ENCODE measurements around the gene FLNA. TPM values are rescaled to one million over a fixed set of nuclear protein-coding genes. Genes with fewer than 3 reads are reported as not detected.

The FLNA gene
- total and polyA plus RNA-seq, 2 of the 13 experiments (the other 11 are each of a cell fraction or from before 2014, with no cell fraction given), result 83.4 to 174 TPM

GRCh38 chrX:154349979-154350378 lies 24.5 kb downstream of the FLNA start:
- Histone ChIP-seq H3K27ac (ENCODE audit: extremely low read length, insufficient read depth, low read length) (no peak overlapping the region), H3K9me3 (ENCODE audit: low read length) (no peaks in the 10 kb centered on the region), H3K4me1 (ENCODE audit: insufficient read depth, low read length) (peaks cover 5% of the 10 kb centered on the region; the same call in 1 of the 2 replicates), H3K4me2 (ENCODE audit: low read depth, low read length) (no peak overlapping the region), H3K4me3 (replicated peaks in 1 of 3; ENCODE audit: insufficient read depth in 1 of 3, low read depth in 2 of 3, low read length in 3 of 3) (no peak overlapping the region), H3K79me2 (ENCODE audit: insufficient read depth, low read length) (no peaks in the 10 kb centered on the region), H3K9ac (ENCODE audit: insufficient read depth, low read depth, low read length) (no peak overlapping the region), H2AFZ (ENCODE audit: low read length) (no peak overlapping the region), H4K20me1 (ENCODE audit: insufficient read depth, low read length) (no peaks in the 10 kb centered on the region), H3K27me3 (ENCODE audit: control insufficient read depth in 1 of 2, insufficient read depth in 2 of 2, low read length in 2 of 2) (no peaks in the 10 kb centered on the region), H3K36me3 (replicated peaks in 1 of 2; ENCODE audit: control insufficient read depth in 1 of 2, insufficient read depth in 2 of 2, low read length in 2 of 2) (peaks cover 9 to 31% of the 10 kb centered on the region in 2 experiments; a peak in 4 of 5 replicates)
- no peak for TF ChIP-seq ZNF383 (CRISPR knock-in tag; IDR thresholded peaks at IDR 0.05; ENCODE audit: borderline replicate concordance)
- TF ChIP-seq SP1 (IDR thresholded peaks at IDR 0.05), result no peak
- TF ChIP-seq SP1 (CRISPR knock-in tag; IDR thresholded peaks at IDR 0.05), result no peak
- TF ChIP-seq CENPT (CRISPR knock-in tag; IDR thresholded peaks at IDR 0.05; ENCODE audit: low read depth), result no peak
- TF ChIP-seq ZMYM2 (CRISPR knock-in tag; IDR thresholded peaks at IDR 0.05), result no peak
- TF ChIP-seq USF2 (IDR thresholded peaks at IDR 0.05; ENCODE audit: low read depth, low read length), result no peak
- no peak for TF ChIP-seq USF2 (CRISPR knock-in tag; IDR thresholded peaks at IDR 0.05; ENCODE audit: borderline replicate concordance)
- TF ChIP-seq FOXP1 (IDR thresholded peaks at IDR 0.05), result no peak
- TF ChIP-seq FOXP1 (CRISPR knock-in tag; IDR thresholded peaks at IDR 0.05), result no peak
- no peak for TF ChIP-seq ZXDC (CRISPR knock-in tag; IDR thresholded peaks at IDR 0.05)
- no peak for TF ChIP-seq MTA3 (CRISPR knock-in tag; IDR thresholded peaks at IDR 0.05)
- no peak for TF ChIP-seq DBP (CRISPR knock-in tag; IDR thresholded peaks at IDR 0.05; ENCODE audit: not compliant biosample characterization)
- TF ChIP-seq GABPA (IDR thresholded peaks at IDR 0.05; ENCODE audit: low read depth, low read length), result no peak
- TF ChIP-seq GABPA (CRISPR knock-in tag; IDR thresholded peaks at IDR 0.05; ENCODE audit: low read depth), result no peak
- TF ChIP-seq ESRRA (CRISPR knock-in tag; IDR thresholded peaks at IDR 0.05; ENCODE audit: low read depth), result no peak
- no peak for TF ChIP-seq ZNF143 (CRISPR knock-in tag; IDR thresholded peaks at IDR 0.05)
- no peak for TF ChIP-seq ZMYM4 (CRISPR knock-in tag; IDR thresholded peaks at IDR 0.05)
- TF ChIP-seq ZNF382 (CRISPR knock-in tag; IDR thresholded peaks at IDR 0.05; ENCODE audit: borderline replicate concordance), result no peak
- no peak for TF ChIP-seq PAF1 (CRISPR knock-in tag; IDR thresholded peaks at IDR 0.05)
- POLR2A ChIA-PET, result interaction anchor here (1.9 kb wide), 1 partner anchor 16 kb away, joined by 5 read pairs; no protein-coding TSS in a partner anchor
- no peak for ATAC-seq
- no TSS peak for BruUV-seq (replicated peaks)
- no peak for DNase-seq (ENCODE audit: low spot score)
- CTCF ChIA-PET (ENCODE audit: low intra/inter-chr PET ratio, low total read pairs), result no interaction called here
- FAIRE-seq, result no peak
- intact Hi-C loops (cut with micrococcal nuclease; ENCODE audit: unreplicated experiment), result no loop called here
- no CpG with 5 or more reads among the region's 15 CpGs for WGBS (ENCODE audit: low lambda C conversion rate)
- in situ Hi-C loops (cut with HindIII; ENCODE audit: extremely low pct_ligation_motif_present, low pct_unique_long_range_greater_than_20kb), result no loop called here

Measured in HepG2 (cell line).